Measurements from ENCODE around the gene EVPLL.

Gene EVPLL

DNA sequence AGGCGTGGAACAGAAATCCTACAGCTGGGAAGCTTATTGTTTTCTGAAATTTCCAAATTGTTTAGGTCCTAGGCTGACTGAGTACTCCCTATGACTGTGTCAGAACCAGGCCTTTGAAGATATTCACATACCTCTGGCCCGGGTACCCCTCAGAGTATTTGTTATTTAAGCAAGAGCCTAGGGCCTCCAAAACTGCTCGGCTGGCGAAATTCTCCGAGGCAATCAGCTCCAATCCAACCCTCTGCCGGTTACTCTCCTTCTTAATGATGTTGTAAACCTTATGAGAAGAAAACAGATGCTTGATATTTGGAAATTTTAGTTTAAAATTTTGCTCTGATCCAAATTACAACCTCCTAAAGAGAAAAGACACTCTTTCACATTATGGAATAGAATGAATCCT, 24.0 kb upstream of the EVPLL start:
- DNase-seq (ENCODE audit: insufficient read length, low spot score) (no peak), FAIRE-seq (no peak)
- TF ChIP-seq CTCF (IDR thresholded peaks at IDR 0.05; ENCODE audit: insufficient read depth, missing control alignments), result no peak

GRCh38 chr17:18356624-18357023, 21.0 kb upstream of the EVPLL start:
- TF ChIP-seq CTCF (IDR thresholded peaks at IDR 0.05; ENCODE audit: insufficient read depth, missing control alignments), result no peak
- DNase-seq (ENCODE audit: insufficient read length, low spot score), result no peak
- FAIRE-seq, result no peak

DNA sequence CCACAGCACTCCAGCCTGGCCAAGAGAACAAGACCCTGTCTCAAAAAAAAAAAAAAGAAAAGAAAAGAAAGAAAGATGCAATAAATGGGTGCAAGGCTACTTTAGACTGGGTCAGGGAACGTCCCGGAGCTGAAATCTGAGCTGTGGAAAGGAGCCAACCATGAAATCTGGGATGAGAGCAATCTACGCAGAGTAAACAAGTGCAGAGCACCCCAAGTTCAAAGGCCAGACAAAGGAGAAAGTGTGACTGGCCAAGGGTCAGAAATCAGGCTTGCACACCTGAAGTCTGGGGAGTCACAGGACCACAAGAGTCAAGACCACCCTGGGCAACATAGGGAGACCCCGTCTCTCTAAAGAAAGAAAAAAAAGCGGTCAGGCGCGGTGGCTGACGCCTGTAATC, 17.1 kb upstream of the EVPLL start:
- DNase-seq (ENCODE audit: insufficient read length, low spot score) (no peak), FAIRE-seq (no peak)
- TF ChIP-seq CTCF (IDR thresholded peaks at IDR 0.05; ENCODE audit: insufficient read depth, missing control alignments), result no peak

- DNase-seq (ENCODE audit: insufficient read length, low spot score) (no peak), FAIRE-seq (no peak)
- no peak for TF ChIP-seq CTCF (IDR thresholded peaks at IDR 0.05; ENCODE audit: insufficient read depth, missing control alignments)
Measured at GRCh38 chr17:18361837-18362697, 15.5 kb upstream of the EVPLL start.

DNA sequence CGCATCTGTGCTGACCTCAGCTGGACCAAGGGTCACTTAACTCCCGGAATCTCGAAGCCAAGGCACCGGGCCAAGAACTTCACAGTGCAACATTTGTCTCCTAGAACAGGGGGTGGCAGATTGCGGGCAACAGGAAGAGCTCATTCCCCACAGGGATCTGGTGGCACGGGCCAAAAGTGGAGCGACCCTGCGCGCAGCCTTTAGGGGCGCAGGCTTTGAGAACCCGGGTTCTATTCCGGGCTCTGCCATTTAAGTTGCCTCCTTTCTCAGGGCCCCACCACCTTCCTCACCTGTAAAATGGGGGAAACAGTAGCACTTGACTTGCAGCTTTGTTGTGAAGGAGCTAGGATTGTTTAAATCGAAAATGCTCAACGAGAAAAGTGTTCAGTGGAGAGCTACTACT, 14.9 kb upstream of the EVPLL start:
- DNase-seq (ENCODE audit: insufficient read length, low spot score) (no peak), FAIRE-seq (no peak)
- TF ChIP-seq CTCF (IDR thresholded peaks at IDR 0.05; ENCODE audit: insufficient read depth, missing control alignments), result no peak

- DNase-seq (ENCODE audit: insufficient read length, low spot score), result peak; percentile 89
- TF ChIP-seq CTCF (IDR thresholded peaks at IDR 0.05; ENCODE audit: insufficient read depth, missing control alignments), result no peak
- FAIRE-seq, result no peak
Measured at GRCh38 chr17:18363101-18364049, 14.2 kb upstream of the EVPLL start, which contains the start of gene SHMT1. Gene SHMT1, minus strand, starts transcription at chr17:18363550. Its CDS starts 7,569 bp downstream, at chr17:18355981.

Data from D721Med (cell line).